ENCODE data around the gene GSTO2. TPM values are rescaled to one million over a fixed set of nuclear protein-coding genes. Genes with fewer than 3 reads are reported as not detected.

GSTO2 gene
- total and polyA plus RNA-seq, 10 of the 15 experiments (the other 5 are each of a cell fraction or from before 2014, with no cell fraction given): 0.16 to 0.86 (median 0.46) TPM

DNA sequence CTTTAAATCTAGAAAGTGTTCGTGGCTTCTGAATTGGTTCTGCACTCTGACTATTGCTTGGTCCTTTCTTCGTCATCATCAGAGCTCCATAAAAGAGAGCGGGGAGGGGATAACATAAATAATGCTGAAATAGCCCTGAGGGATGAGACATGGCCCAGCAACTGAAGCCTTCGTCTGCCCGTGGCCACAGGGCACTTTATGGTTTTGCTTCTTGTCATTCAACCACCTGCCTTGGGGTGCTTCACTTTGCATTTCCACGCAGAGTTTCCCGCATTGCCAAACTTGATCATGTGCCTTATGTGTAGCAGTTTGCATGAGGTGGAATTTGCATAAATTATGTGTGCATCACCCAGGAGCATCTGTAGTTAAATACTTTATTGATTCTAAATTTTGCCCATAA is 15.9 kb downstream of the GSTO2 start:
- Histone ChIP-seq H4K20me1 (ENCODE audit: control insufficient read depth, insufficient read depth) (no peaks in the 10 kb centered on the region), H3K27me3 (replicated peaks in 1 of 2; ENCODE audit: control insufficient read depth in 2 of 2, insufficient read depth in 2 of 2, low read length in 1 of 2) (peaks cover 0 to 1% of the 10 kb centered on the region in 2 experiments; a peak in 2 of 4 replicates), H3K4me2 (ENCODE audit: control insufficient read depth, insufficient read depth) (no peak overlapping the region), H3K27ac (ENCODE audit: control insufficient read depth, insufficient read depth) (no peak overlapping the region), H3K9ac (ENCODE audit: control insufficient read depth, insufficient read depth, low read length) (no peak overlapping the region), H3K4me1 (ENCODE audit: control insufficient read depth, insufficient read depth, low read length) (no peaks in the 10 kb centered on the region), H3K9me3 (replicated peaks; ENCODE audit: control insufficient read depth, insufficient read depth, low read length) (no peaks in the 10 kb centered on the region), H3K79me2 (ENCODE audit: control insufficient read depth, insufficient read depth, low read length) (no peaks in the 10 kb centered on the region), H2AFZ (ENCODE audit: control insufficient read depth, low read depth, low read length) (no peak overlapping the region), H3K4me3 (no peak overlapping the region), H3K36me3 (ENCODE audit: control insufficient read depth in 2 of 2, insufficient read depth in 2 of 2, low read length in 1 of 2) (no peaks in the 10 kb centered on the region)
- ChIA-PET RAD21 (ENCODE audit: unreplicated experiment) (interaction anchor here (1.0 to 1.4 kb wide), 2 partner anchors 10 to 67 kb away, joined by 3 to 4 read pairs; no protein-coding TSS in a partner anchor), POLR2A (no interaction called here), CTCF (interaction anchor here (2.7 to 12.8 kb wide), 2 partner anchors 10 to 67 kb away, joined by 31 to 333 read pairs; partner anchors contain the start of gene CFAP58), SMC1A (ENCODE audit: uncharacterized antibody, unreplicated experiment) (interaction anchor here (2.2 kb wide), 1 partner anchor 10 kb away, joined by 12 read pairs; no protein-coding TSS in a partner anchor)
- FAIRE-seq (no peak), DNase-seq (ENCODE audit: low read depth, low spot score) (no peak), ATAC-seq (no peak)
- 36% methylated on average over 7 of the region's 7 CpGs for WGBS (ENCODE audit: insufficient coverage, insufficient replicate concordance, low lambda C conversion rate, missing lambda C conversion rate)
- BruUV-seq (replicated peaks): no TSS peak
- TF ChIP-seq, protein P1, sequence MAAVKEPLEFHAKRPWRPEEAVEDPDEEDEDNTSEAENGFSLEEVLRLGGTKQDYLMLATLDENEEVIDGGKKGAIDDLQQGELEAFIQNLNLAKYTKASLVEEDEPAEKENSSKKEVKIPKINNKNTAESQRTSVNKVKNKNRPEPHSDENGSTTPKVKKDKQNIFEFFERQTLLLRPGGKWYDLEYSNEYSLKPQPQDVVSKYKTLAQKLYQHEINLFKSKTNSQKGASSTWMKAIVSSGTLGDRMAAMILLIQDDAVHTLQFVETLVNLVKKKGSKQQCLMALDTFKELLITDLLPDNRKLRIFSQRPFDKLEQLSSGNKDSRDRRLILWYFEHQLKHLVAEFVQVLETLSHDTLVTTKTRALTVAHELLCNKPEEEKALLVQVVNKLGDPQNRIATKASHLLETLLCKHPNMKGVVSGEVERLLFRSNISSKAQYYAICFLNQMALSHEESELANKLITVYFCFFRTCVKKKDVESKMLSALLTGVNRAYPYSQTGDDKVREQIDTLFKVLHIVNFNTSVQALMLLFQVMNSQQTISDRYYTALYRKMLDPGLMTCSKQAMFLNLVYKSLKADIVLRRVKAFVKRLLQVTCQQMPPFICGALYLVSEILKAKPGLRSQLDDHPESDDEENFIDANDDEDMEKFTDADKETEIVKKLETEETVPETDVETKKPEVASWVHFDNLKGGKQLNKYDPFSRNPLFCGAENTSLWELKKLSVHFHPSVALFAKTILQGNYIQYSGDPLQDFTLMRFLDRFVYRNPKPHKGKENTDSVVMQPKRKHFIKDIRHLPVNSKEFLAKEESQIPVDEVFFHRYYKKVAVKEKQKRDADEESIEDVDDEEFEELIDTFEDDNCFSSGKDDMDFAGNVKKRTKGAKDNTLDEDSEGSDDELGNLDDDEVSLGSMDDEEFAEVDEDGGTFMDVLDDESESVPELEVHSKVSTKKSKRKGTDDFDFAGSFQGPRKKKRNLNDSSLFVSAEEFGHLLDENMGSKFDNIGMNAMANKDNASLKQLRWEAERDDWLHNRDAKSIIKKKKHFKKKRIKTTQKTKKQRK (IDR thresholded peaks at IDR 0.05; ENCODE audit: low read depth, low read length): no peak
- TF ChIP-seq BHLHE40 (IDR thresholded peaks at IDR 0.05; ENCODE audit: borderline replicate concordance in 1 of 2, low read depth in 2 of 2, low read length in 1 of 2) (no peak), TCF3 (IDR thresholded peaks at IDR 0.05; ENCODE audit: borderline replicate concordance, insufficient read depth, low read depth, low read length) (no peak)
- in situ Hi-C loops (cut with MboI): no loop called here
- intact Hi-C loops (cut with micrococcal nuclease; ENCODE audit: unreplicated experiment): no loop called here

All from GM12878 (cell line).